Raji (cell line): Measurements from ENCODE around the gene XYLB.

ENCODE experiments used
- POLR2A ChIP-seq: IDR thresholded peaks from 2 replicates; pipeline ENCODE4 v1.6.1; 2011; ENCODE audit warnings: low read depth, low read length, control low read depth; ENCODE audit not compliant: insufficient read depth

Gene XYLB

GRCh38 chr3:38316356-38317191 is 30.0 kb upstream of the XYLB start:
- no peak for TF ChIP-seq POLR2A

DNA sequence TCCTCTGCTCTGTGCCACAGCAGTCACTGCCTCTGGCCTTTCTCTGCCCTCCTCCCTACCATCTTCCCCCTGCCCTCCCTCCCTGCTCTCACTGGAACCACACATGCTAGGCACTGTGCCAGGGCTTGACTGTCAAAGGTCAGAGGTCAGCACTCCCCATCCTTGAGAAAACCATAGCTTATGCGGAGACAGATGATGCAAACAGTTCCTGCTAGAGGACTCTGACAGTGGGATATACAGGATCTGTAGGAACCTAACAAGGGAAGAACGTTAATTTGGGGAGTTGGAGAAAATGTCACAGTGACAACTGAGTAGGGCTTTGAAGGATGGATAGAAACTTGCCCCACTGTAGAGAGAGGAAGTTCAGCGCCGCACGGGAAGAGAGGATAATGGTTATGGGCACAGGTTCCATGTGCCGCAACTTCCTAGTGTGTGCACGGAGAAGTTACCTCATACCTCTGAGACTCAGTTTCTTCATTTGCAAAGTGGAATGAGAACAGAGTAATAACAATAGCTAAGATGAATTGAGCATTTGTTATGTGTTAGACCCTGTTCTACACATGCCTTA is 29.3 kb upstream of the XYLB start:
- no peak for TF ChIP-seq POLR2A

DNA sequence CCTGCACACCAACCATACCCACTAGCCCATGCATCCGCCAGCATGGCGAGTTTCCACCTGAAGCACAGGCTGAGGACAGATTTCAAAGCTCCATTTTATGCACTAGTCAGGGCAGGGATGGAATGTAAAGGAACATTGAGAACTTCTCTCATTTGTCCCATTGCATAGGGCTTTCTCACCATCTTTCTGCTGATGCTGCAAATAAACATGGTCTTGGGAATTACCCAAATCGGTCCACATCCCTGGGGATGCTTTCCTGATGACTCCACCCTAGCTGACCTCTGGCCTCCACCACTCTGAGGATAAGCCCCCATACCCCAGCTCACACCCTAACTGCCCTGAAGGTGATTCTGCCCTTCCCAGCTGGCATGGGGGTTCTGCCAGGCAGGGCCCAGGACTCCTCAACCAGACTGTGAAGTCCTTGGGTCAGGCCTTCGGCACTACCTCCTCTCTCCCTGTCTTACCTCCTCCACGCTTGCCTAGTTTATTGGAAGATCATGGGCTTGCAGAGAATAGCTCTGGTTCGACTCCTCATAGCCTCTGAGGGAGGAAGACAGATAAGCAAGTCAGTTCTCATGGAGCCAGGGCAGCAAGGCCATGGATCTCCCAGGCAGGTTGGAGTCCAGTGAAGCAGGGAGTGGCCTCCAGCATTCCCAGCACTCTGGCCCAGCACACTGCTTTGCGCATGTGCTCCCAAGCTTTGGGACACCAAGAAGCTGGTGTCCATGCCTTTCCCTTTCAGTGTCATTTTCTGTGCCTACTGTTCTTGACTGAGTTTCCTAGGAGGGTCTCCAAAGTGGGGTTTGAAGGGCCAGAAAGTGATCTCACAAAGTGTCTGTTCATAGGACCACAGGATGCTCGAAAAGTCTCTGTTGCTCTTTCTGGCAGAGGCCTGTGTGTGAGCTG is 27.6 kb upstream of the XYLB start:
- TF ChIP-seq POLR2A, result no peak

DNA sequence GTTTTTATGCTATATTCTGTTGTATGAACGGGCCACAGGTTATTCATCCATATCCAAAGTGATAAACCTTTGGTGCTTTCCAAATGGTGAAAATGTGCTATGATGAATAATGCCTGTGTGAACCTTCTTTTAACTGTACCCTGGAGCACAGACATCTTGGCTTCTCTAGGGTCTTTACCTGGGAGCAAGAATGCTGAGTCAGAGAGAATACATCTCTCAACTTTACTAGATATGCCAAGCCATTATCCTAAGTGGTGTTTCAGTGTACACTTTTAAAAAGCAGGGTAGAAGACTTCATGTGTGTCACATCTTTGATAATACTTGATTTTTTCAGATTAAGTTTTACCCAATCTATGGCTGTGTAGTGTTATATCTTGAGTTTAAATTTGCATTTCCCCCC is 23.5 kb upstream of the XYLB start:
- no peak for TF ChIP-seq POLR2A

DNA sequence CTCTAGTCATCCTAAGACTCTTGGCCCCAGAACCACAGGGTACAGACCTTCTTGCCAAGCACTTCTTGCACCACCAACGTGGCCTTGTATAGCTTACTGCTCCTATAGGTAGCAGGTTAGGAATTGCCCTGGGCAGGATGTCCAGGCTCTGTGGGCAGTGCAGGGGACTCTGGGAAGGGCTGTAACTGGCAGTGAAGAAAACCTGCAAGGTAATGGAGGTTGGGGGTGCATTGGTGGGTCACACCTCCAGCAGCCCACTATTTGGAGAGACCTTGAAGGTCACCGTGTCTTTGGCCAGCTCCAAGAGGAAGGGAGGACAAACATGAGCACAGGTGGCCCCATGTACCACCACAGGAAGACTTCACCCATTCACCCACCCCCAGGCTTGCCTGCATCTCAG is 21.3 kb upstream of the XYLB start:
- TF ChIP-seq POLR2A, result no peak

DNA sequence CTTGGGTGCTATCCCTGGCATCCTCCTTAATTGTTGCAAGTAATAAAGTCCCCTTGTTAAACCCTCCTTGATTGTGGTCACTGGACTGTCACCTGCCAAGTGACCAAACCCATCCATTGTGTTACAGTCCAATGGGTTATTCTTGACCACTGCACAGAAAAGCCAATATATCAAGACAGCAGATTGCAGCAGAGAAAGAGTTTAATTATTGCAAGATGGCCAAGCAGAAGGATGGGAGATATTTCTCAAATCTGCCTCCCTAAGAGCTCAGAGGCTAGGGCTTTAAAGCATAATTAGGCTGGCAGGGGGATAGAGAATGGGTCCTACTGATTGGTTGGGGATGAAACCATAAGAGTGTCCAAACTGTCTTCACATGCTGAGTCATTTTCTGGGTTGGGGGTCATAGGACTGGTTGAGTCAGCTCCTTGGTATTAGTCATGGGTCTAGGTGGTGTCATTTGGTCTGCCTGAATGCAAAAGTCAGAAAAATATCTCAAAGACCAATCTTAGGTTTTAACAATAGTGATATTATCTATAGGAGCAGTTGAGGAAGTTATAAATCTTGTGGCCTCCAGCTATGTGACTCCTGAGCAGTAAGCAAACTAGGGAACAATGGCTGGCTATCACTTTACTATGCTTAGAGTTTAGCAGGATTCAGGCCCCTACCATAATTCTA is 19.1 kb upstream of the XYLB start:
- no peak for TF ChIP-seq POLR2A

- TF ChIP-seq POLR2A, result no peak
These were observed 15.1 kb upstream of the XYLB start for GRCh38 chr3:38331257-38332022.

GRCh38 chr3:38332201-38332600 is 14.4 kb upstream of the XYLB start:
- TF ChIP-seq POLR2A, result no peak

DNA sequence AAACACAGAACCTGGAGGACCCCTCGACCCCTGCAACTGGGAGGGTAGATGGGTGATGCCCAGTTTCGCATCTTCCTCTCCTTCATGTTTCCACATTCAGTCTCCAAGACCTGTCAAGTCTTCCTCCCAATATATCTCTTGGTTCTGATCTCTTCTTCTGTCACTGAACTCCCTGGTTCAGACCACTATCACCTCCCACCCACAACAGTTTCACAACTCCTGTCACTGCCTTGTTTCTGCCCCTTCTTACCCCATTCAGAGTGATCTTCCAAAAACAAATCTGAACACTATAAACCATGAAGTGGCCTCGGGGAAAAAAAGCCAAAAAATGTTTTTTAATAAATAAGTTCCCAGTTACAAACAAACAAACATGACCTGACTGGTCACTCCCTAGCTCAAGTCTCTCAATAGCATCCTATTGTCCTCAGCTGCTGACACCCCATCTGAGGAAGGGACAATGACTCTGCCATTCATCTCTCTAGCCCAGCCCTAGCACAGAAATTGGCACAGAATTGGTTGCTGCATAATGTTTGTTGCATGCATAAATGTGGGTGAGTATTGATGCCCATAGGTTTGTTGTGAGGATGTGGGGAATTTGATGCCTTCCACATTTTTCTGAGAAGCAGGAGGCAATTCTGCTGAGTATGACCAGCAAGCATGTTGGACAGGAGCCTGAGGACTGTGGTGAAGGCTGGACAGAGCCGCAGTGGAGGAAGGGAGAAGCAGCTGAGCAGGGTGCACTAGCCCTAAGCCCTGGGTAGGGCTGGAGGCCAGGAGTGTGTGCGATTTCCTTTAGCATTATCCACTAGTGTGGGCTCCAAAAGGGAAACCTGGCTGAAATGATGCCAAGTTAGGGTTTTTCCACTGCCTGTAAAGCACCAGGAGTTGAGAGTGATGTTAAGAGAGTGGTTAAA is 12.2 kb upstream of the XYLB start:
- no peak for TF ChIP-seq POLR2A

DNA sequence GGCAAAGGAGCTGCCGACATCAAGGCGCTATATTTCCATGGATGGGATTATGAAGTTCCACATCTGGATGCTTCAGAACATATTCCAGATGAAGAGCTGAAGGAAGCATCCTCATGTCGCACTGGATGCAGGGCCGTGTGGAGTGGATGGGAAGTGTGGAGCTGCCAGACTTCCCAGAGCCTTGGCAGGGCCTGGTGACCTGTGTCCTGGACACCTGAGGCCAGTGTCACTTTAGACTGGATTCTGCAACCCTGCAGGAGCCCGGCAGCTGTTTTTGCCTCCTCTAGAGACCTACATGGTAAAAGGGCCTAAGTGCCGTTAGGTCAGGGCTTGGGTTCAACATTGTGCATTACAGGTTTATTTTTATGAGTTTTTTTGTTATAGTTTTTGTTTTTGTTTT is 11.3 kb upstream of the XYLB start:
- no peak for TF ChIP-seq POLR2A

DNA sequence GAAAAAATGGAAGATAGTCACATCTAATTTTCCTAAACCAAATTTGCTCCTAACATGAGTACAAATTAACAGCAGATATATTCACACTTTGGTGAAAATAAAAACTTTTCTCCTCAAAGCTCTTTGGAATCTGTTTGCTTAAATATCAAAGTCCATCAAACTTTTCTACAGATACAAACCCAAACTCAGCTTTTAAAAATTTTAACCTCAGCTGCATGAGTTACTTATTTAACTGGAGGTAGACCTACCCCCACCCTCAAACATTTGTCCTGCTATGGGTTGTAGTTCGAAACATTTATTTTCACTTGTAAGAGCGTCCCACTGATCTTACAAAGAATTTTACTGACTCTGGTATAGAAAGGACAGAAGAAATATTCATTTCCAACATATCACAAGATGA is 8.9 kb upstream of the XYLB start:
- no peak for TF ChIP-seq POLR2A

DNA sequence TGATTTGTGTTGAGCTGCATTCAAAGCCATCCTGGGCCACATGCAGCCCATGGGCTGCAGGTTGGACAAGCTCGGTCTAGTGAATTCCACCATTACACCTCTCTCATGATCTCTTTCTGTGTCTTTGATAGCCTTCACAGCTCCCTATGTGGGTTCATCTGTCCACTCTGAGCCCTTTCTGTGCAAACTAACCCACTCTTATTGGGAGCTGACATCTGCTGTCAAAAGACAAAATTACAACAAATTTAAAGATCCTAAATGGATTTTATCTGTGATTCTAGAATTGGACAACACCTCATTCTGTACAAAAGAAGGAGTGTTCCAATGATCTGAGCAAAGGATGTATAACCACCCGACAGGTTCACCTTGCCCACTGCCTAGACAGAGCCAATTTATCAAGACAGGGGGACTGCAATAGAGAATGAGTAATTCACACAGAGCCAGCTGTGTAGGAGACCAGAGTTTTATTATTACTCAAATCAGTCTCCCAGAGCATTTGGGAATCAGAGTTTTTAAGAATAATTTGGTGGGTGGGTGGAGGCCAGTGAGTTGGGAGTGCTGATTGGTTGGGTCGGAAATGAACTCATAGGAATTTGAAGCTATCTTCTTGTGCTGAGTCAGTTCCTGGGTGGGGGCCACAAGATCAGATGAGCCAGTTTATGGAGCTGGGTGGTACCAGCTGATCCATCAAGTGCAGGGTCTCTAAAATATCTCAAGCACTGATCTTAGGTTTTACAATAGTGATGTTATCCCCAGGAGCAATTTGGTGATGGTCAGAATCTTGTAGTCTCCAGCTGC is 2.6 kb upstream of the XYLB start:
- TF ChIP-seq POLR2A, result no peak
